Measurements from ENCODE around the gene PCDHAC2. TPM values are rescaled to one million over a fixed set of nuclear protein-coding genes. Genes with fewer than 3 reads are reported as not detected.
A peak's percentile ranks its signal among the peaks of the same experiment; 100 is the strongest.

Gene PCDHAC2
- total and polyA plus RNA-seq, 5 donors from 2014 or later: not detected

DNA sequence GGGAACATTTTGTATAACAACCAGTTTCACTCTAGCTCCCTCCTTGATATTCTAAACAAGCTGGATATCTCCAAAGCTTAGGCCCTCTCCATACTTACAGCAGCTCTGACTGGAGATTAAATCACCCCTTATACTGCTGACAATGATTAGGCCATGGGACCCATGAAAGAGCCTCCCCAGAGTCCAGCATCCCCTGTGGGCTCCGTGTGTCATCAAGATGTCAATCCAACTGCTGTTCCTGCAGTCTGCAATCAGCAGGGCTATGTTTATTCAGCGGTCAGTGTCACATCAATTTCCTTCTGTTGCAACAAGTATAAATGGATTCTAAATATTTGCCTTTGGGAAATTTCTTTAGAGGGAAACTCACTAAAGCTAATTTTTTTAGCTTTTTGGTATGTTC is 26.6 kb downstream of the PCDHAC2 start:
- Histone ChIP-seq H3K36me3 (ENCODE audit: control insufficient read depth, insufficient read depth, low read length) (no peaks in the 10 kb centered on the region), H3K9me3 (ENCODE audit: control insufficient read depth in 2 of 2, low read length in 2 of 2) (no peaks in the 10 kb centered on the region), H3K27me3 (ENCODE audit: control insufficient read depth, insufficient read depth, low read length) (no peaks in the 10 kb centered on the region), H3K4me1 (ENCODE audit: control insufficient read depth, insufficient read depth, low read length, poor library complexity, severe bottlenecking) (no peaks in the 10 kb centered on the region), H3K4me3 (ENCODE audit: low read depth, low read length) (no peak overlapping the region), H3K27ac (ENCODE audit: insufficient read depth, low read length, poor library complexity, severe bottlenecking) (no peak overlapping the region)
- no peak for ATAC-seq (ENCODE audit: low read depth in 2 of 2)
- peaks cover 0 to 3% (median 0%) of the 10 kb centered on the region in 7 donors for H3K9me3 Mint-ChIP-seq
- no peak overlapping the region for H3K27ac Mint-ChIP-seq
- H3K4me1 Mint-ChIP-seq: no peaks in the 10 kb centered on the region
- no peak overlapping the region for H3K4me3 Mint-ChIP-seq
- no peaks in the 10 kb centered on the region for H3K27me3 Mint-ChIP-seq
- DNase-seq: no peak
- no peaks in the 10 kb centered on the region for H3K36me3 Mint-ChIP-seq

GRCh38 chr5:140996060-140996459 is 29.8 kb downstream of the PCDHAC2 start:
- Histone ChIP-seq H3K27me3 (ENCODE audit: control insufficient read depth, insufficient read depth, low read length) (peaks cover 2% of the 10 kb centered on the region), H3K4me1 (ENCODE audit: control insufficient read depth, insufficient read depth, low read length, poor library complexity, severe bottlenecking) (no peaks in the 10 kb centered on the region), H3K36me3 (ENCODE audit: control insufficient read depth, insufficient read depth, low read length) (no peaks in the 10 kb centered on the region), H3K27ac (ENCODE audit: insufficient read depth, low read length, poor library complexity, severe bottlenecking) (no peak overlapping the region), H3K4me3 (ENCODE audit: low read depth, low read length) (no peak overlapping the region), H3K9me3 (ENCODE audit: control insufficient read depth in 2 of 2, low read length in 2 of 2) (no peaks in the 10 kb centered on the region)
- DNase-seq: no peak
- Mint-ChIP-seq H3K27ac (no peak overlapping the region), H3K9me3 (peaks cover 0 to 3% (median 1%) of the 10 kb centered on the region in 7 donors), H3K4me3 (no peak overlapping the region), H3K4me1 (peaks cover 0 to under 1% (median 0%) of the 10 kb centered on the region in 4 donors), H3K27me3 (peaks cover 8% of the 10 kb centered on the region), H3K36me3 (no peaks in the 10 kb centered on the region)
- ATAC-seq (ENCODE audit: low read depth in 2 of 2): no peak

- Histone ChIP-seq H3K4me1 (ENCODE audit: control insufficient read depth, insufficient read depth, low read length, poor library complexity, severe bottlenecking) (no peaks in the 10 kb centered on the region), H3K27ac (ENCODE audit: insufficient read depth, low read length, poor library complexity, severe bottlenecking) (no peak overlapping the region), H3K4me3 (ENCODE audit: low read depth, low read length) (no peak overlapping the region), H3K9me3 (ENCODE audit: control insufficient read depth in 2 of 2, low read length in 2 of 2) (no peaks in the 10 kb centered on the region), H3K36me3 (ENCODE audit: control insufficient read depth, insufficient read depth, low read length) (no peaks in the 10 kb centered on the region), H3K27me3 (ENCODE audit: control insufficient read depth, insufficient read depth, low read length) (peaks cover 8% of the 10 kb centered on the region)
- H3K4me1 Mint-ChIP-seq: peaks cover 0 to 2% (median 0%) of the 10 kb centered on the region in 4 donors
- peaks cover 22% of the 10 kb centered on the region for H3K27me3 Mint-ChIP-seq
- H3K4me3 Mint-ChIP-seq: no peak overlapping the region
- no peaks in the 10 kb centered on the region for H3K36me3 Mint-ChIP-seq
- DNase-seq: no peak
- ATAC-seq (ENCODE audit: low read depth in 2 of 2): no peak
- peaks cover 0 to 6% (median 3%) of the 10 kb centered on the region in 7 donors for H3K9me3 Mint-ChIP-seq
- H3K27ac Mint-ChIP-seq: no peak overlapping the region
Observed at GRCh38 chr5:140998921-140999410, 32.7 kb downstream of the PCDHAC2 start.

GRCh38 chr5:141001446-141001843 is 35.2 kb downstream of the PCDHAC2 start:
- Mint-ChIP-seq H3K4me1 (peaks cover 0 to 2% (median 0%) of the 10 kb centered on the region in 4 donors), H3K36me3 (no peaks in the 10 kb centered on the region), H3K27me3 (peaks cover 22% of the 10 kb centered on the region), H3K4me3 (no peak overlapping the region), H3K9me3 (peaks cover 0 to 6% (median 3%) of the 10 kb centered on the region in 7 donors), H3K27ac (no peak overlapping the region)
- ATAC-seq (ENCODE audit: low read depth in 2 of 2) (no peak), DNase-seq (no peak)
- Histone ChIP-seq H3K4me3 (ENCODE audit: low read depth, low read length) (no peak overlapping the region), H3K27me3 (ENCODE audit: control insufficient read depth, insufficient read depth, low read length) (peaks cover 10% of the 10 kb centered on the region), H3K27ac (ENCODE audit: insufficient read depth, low read length, poor library complexity, severe bottlenecking) (no peak overlapping the region), H3K9me3 (ENCODE audit: control insufficient read depth in 2 of 2, low read length in 2 of 2) (no peaks in the 10 kb centered on the region), H3K36me3 (ENCODE audit: control insufficient read depth, insufficient read depth, low read length) (no peaks in the 10 kb centered on the region), H3K4me1 (ENCODE audit: control insufficient read depth, insufficient read depth, low read length, poor library complexity, severe bottlenecking) (no peaks in the 10 kb centered on the region)

GRCh38 chr5:141001844-141002604 is 35.7 kb downstream of the PCDHAC2 start:
- peaks cover 22% of the 10 kb centered on the region for H3K27me3 Mint-ChIP-seq
- Histone ChIP-seq H3K27me3 (ENCODE audit: control insufficient read depth, insufficient read depth, low read length) (peaks cover 10% of the 10 kb centered on the region), H3K4me1 (ENCODE audit: control insufficient read depth, insufficient read depth, low read length, poor library complexity, severe bottlenecking) (no peaks in the 10 kb centered on the region), H3K27ac (ENCODE audit: insufficient read depth, low read length, poor library complexity, severe bottlenecking) (no peak overlapping the region), H3K9me3 (ENCODE audit: control insufficient read depth in 2 of 2, low read length in 2 of 2) (no peaks in the 10 kb centered on the region), H3K4me3 (ENCODE audit: low read depth, low read length) (no peak overlapping the region), H3K36me3 (ENCODE audit: control insufficient read depth, insufficient read depth, low read length) (no peaks in the 10 kb centered on the region)
- no peaks in the 10 kb centered on the region for H3K36me3 Mint-ChIP-seq
- peak overlapping the region in 1 of 4 donors; percentile 19 for H3K4me3 Mint-ChIP-seq
- H3K27ac Mint-ChIP-seq: no peak overlapping the region
- DNase-seq (no peak), ATAC-seq (ENCODE audit: low read depth in 2 of 2) (no peak)
- H3K9me3 Mint-ChIP-seq: peaks cover 0 to 7% (median 3%) of the 10 kb centered on the region in 7 donors
- H3K4me1 Mint-ChIP-seq: peaks cover 0 to 2% (median 0%) of the 10 kb centered on the region in 4 donors

DNA sequence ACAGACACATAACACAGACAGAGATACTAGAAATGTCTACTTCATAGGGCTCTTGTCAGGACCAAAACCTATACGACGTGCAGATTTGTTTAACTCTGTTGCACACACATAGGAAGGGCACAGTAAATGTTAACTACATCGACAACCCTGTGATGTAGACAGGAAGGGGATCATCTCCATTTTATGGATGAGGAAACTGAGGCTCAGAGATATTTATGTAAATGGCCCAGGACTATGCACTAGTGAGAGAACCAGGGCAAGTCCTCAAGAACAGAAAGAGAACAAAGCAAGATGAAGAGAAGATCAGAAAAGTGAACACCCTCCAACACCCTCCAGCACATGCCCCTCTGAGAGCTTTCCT is 36.3 kb downstream of the PCDHAC2 start:
- no peak overlapping the region for H3K4me3 ChIP-seq (ENCODE audit: low read depth, low read length)
- Mint-ChIP-seq H3K27ac (no peak overlapping the region), H3K27me3 (peaks cover 22% of the 10 kb centered on the region)

DNA sequence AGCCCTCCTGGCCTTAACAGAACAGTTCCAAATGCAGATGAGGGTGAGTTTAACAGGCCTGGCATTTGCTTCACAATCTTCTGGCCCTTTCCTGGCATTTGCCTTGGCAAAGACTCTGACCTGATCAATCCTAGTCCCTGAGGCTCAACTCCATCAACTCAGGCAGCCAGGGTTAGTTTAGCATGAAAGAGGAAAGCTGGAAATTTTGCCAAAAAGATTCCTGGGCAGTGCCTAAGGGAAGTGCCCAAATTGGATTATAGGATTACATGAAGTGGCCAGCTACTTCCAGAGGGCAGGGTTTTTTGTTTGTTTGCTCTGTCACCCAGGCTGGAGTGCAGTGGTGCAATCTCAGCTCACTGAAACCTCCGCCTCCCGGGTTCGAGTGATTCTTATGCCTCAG is 36.8 kb downstream of the PCDHAC2 start:
- no peak overlapping the region for H3K4me3 Mint-ChIP-seq
- Histone ChIP-seq H3K4me3 (ENCODE audit: low read depth, low read length) (no peak overlapping the region), H3K27ac (ENCODE audit: insufficient read depth, low read length, poor library complexity, severe bottlenecking) (no peak overlapping the region), H3K4me1 (ENCODE audit: control insufficient read depth, insufficient read depth, low read length, poor library complexity, severe bottlenecking) (no peaks in the 10 kb centered on the region), H3K36me3 (ENCODE audit: control insufficient read depth, insufficient read depth, low read length) (no peaks in the 10 kb centered on the region), H3K9me3 (ENCODE audit: control insufficient read depth in 2 of 2, low read length in 2 of 2) (no peaks in the 10 kb centered on the region), H3K27me3 (ENCODE audit: control insufficient read depth, insufficient read depth, low read length) (peaks cover 10% of the 10 kb centered on the region)
- DNase-seq (no peak), ATAC-seq (ENCODE audit: low read depth in 2 of 2) (no peak)
- H3K27me3 Mint-ChIP-seq: peaks cover 22% of the 10 kb centered on the region
- H3K27ac Mint-ChIP-seq: no peak overlapping the region
- no peaks in the 10 kb centered on the region for H3K36me3 Mint-ChIP-seq
- peaks cover 0 to 7% (median 3%) of the 10 kb centered on the region in 7 donors for H3K9me3 Mint-ChIP-seq
- H3K4me1 Mint-ChIP-seq: peaks cover 0 to 2% (median 0%) of the 10 kb centered on the region in 4 donors

More for the DNA sequence above, 36.3 kb downstream of the PCDHAC2 start:
- no peak overlapping the region for H3K27ac ChIP-seq (ENCODE audit: insufficient read depth, low read length, poor library complexity, severe bottlenecking)
- peaks cover 0 to 7% (median 3%) of the 10 kb centered on the region in 7 donors for H3K9me3 Mint-ChIP-seq
- no peaks in the 10 kb centered on the region for H3K36me3 ChIP-seq (ENCODE audit: control insufficient read depth, insufficient read depth, low read length)
- no peaks in the 10 kb centered on the region for H3K4me1 ChIP-seq (ENCODE audit: control insufficient read depth, insufficient read depth, low read length, poor library complexity, severe bottlenecking)
- peaks cover 0 to 2% (median 0%) of the 10 kb centered on the region in 4 donors for H3K4me1 Mint-ChIP-seq
- peaks cover 10% of the 10 kb centered on the region for H3K27me3 ChIP-seq (ENCODE audit: control insufficient read depth, insufficient read depth, low read length)
- H3K4me3 Mint-ChIP-seq: no peak overlapping the region
- no peak for ATAC-seq (ENCODE audit: low read depth in 2 of 2)
- no peak for DNase-seq
- H3K36me3 Mint-ChIP-seq: no peaks in the 10 kb centered on the region
- H3K9me3 ChIP-seq (ENCODE audit: control insufficient read depth in 2 of 2, low read length in 2 of 2): no peaks in the 10 kb centered on the region

Measured in CD4-positive, CD25-positive, alpha-beta regulatory T cell (primary cell).